Measurements from ENCODE around the gene SRD5A1.
A peak's percentile ranks its signal among the peaks of the same experiment; 100 is the strongest.

SRD5A1 gene, protein sequence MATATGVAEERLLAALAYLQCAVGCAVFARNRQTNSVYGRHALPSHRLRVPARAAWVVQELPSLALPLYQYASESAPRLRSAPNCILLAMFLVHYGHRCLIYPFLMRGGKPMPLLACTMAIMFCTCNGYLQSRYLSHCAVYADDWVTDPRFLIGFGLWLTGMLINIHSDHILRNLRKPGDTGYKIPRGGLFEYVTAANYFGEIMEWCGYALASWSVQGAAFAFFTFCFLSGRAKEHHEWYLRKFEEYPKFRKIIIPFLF

GRCh38 chr5:6632888-6633468, at the start of gene SRD5A1, which contains the start of gene NSUN2:
TSS of gene SRD5A1 (plus strand) at chr5:6633440. CDS start at chr5:6633577, 137 bp downstream.
TSS of gene NSUN2 (minus strand) at chr5:6633044. CDS start at chr5:6632979, 65 bp downstream.
- DNase-seq (ENCODE audit: low read depth), result peak; percentile 97
- Histone ChIP-seq H3K4me1 (ENCODE audit: control insufficient read depth, insufficient read depth, low read length) (peaks cover 13% of the 10 kb centered on the region), H3K27me3 (replicated peaks; ENCODE audit: control insufficient read depth, insufficient read depth, low read length) (no peaks in the 10 kb centered on the region), H3K36me3 (ENCODE audit: control insufficient read depth, insufficient read depth, low read length, severe bottlenecking) (peaks cover 30% of the 10 kb centered on the region), H3K4me3 (ENCODE audit: low read length) (peak within 1 kb of the TSS; percentile 94), H3K9me3 (ENCODE audit: control insufficient read depth, low read length) (no peaks in the 10 kb centered on the region), H3K9ac (ENCODE audit: low read length) (peak within 1 kb of the TSS; percentile 99)

- Histone ChIP-seq H3K9me3 (ENCODE audit: control insufficient read depth, low read length) (peaks cover 4% of the 10 kb centered on the region), H3K36me3 (ENCODE audit: control insufficient read depth, insufficient read depth, low read length, severe bottlenecking) (no peaks in the 10 kb centered on the region), H3K4me3 (ENCODE audit: low read length) (no peak overlapping the region), H3K9ac (ENCODE audit: low read length) (no peak overlapping the region), H3K4me1 (ENCODE audit: control insufficient read depth, insufficient read depth, low read length) (no peaks in the 10 kb centered on the region), H3K27me3 (replicated peaks; ENCODE audit: control insufficient read depth, insufficient read depth, low read length) (peaks cover 46% of the 10 kb centered on the region)
- no peak for DNase-seq (ENCODE audit: low read depth)
Measured at GRCh38 chr5:6584101-6584645, 49.1 kb upstream of the SRD5A1 start.

DNA sequence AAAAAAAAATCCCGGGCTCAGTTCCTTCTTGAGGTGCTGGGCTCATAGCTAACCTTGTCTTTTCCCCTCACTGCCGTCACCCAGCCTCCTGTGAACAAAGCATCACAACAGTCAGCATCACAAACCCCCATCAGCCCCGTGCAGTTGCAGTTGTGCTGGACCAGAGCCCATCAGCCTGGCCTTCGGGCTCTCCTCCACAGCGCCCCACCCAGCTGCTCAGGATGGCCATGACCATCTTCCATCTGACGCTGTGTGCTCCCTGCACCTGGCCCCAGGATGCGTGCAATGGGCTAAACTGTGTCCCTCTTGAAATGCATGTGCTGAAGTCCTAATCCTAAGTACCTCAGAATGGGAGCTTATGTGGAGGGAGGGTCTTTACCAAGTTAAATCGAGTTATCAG, 48.5 kb upstream of the SRD5A1 start:
- Histone ChIP-seq H3K9me3 (ENCODE audit: control insufficient read depth, low read length) (no peaks in the 10 kb centered on the region), H3K27me3 (replicated peaks; ENCODE audit: control insufficient read depth, insufficient read depth, low read length) (peaks cover 46% of the 10 kb centered on the region), H3K4me1 (ENCODE audit: control insufficient read depth, insufficient read depth, low read length) (no peaks in the 10 kb centered on the region), H3K9ac (ENCODE audit: low read length) (no peak overlapping the region), H3K4me3 (ENCODE audit: low read length) (no peak overlapping the region), H3K36me3 (ENCODE audit: control insufficient read depth, insufficient read depth, low read length, severe bottlenecking) (no peaks in the 10 kb centered on the region)
- no peak for DNase-seq (ENCODE audit: low read depth)

DNA sequence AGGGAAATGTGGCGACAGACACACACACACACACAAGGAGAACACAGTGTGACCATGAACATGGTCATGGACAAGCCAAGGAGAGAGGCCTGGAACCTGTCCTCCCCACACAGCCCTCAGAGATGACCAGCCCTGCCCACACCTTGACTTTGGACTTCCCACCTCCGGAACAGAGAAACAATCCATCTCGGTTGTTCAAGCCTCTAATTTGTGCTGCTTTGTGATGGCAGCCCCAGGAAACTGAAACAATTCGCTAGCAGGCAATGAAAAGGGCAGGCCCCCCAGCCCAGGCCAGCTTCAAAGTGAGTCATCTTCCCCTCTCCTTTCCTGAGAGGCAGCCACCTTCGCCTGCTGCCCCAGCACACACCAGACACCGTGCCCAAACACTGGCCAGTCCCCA, 48.1 kb upstream of the SRD5A1 start:
- no peak for DNase-seq (ENCODE audit: low read depth)
- H3K27me3 ChIP-seq (replicated peaks; ENCODE audit: control insufficient read depth, insufficient read depth, low read length), result peaks cover 46% of the 10 kb centered on the region

GRCh38 chr5:6585939-6586646, 47.1 kb upstream of the SRD5A1 start:
- Histone ChIP-seq H3K9me3 (ENCODE audit: control insufficient read depth, low read length) (no peaks in the 10 kb centered on the region), H3K4me3 (ENCODE audit: low read length) (no peak overlapping the region), H3K36me3 (ENCODE audit: control insufficient read depth, insufficient read depth, low read length, severe bottlenecking) (no peaks in the 10 kb centered on the region), H3K9ac (ENCODE audit: low read length) (no peak overlapping the region), H3K27me3 (replicated peaks; ENCODE audit: control insufficient read depth, insufficient read depth, low read length) (peaks cover 46% of the 10 kb centered on the region), H3K4me1 (ENCODE audit: control insufficient read depth, insufficient read depth, low read length) (no peaks in the 10 kb centered on the region)
- DNase-seq (ENCODE audit: low read depth), result no peak

More for the DNA sequence above, 48.1 kb upstream of the SRD5A1 start:
- Histone ChIP-seq H3K4me3 (ENCODE audit: low read length) (no peak overlapping the region), H3K4me1 (ENCODE audit: control insufficient read depth, insufficient read depth, low read length) (no peaks in the 10 kb centered on the region), H3K36me3 (ENCODE audit: control insufficient read depth, insufficient read depth, low read length, severe bottlenecking) (no peaks in the 10 kb centered on the region), H3K9ac (ENCODE audit: low read length) (no peak overlapping the region), H3K9me3 (ENCODE audit: control insufficient read depth, low read length) (no peaks in the 10 kb centered on the region)

- Histone ChIP-seq H3K9ac (ENCODE audit: low read length) (no peak overlapping the region), H3K4me3 (ENCODE audit: low read length) (no peak overlapping the region), H3K36me3 (ENCODE audit: control insufficient read depth, insufficient read depth, low read length, severe bottlenecking) (no peaks in the 10 kb centered on the region), H3K4me1 (ENCODE audit: control insufficient read depth, insufficient read depth, low read length) (no peaks in the 10 kb centered on the region), H3K27me3 (replicated peaks; ENCODE audit: control insufficient read depth, insufficient read depth, low read length) (peaks cover 46% of the 10 kb centered on the region), H3K9me3 (ENCODE audit: control insufficient read depth, low read length) (no peaks in the 10 kb centered on the region)
- DNase-seq (ENCODE audit: low read depth), result no peak
Measured at GRCh38 chr5:6586647-6587042, 46.6 kb upstream of the SRD5A1 start.

DNA sequence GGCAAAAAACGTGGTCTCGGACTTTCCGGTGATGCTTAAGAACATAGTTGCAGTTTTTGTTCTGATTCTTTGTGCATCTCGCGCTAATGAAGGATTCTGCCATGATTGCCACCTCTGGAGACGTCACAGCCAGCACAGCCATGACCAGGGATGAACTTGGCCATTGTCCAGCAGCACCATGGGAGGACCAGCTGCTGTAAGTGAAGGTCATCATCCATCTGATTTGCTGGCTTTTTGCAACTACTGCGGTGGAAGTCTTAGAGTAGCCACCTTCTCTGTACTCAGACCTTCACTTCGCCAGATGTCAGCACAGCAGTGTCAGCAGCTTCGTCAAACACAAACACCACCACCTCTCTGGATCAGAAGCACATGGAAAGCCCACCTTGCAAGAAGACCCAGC, 46.1 kb upstream of the SRD5A1 start:
- H3K36me3 ChIP-seq (ENCODE audit: control insufficient read depth, insufficient read depth, low read length, severe bottlenecking), result no peaks in the 10 kb centered on the region
- H3K9ac ChIP-seq (ENCODE audit: low read length), result no peak overlapping the region
- no peaks in the 10 kb centered on the region for H3K4me1 ChIP-seq (ENCODE audit: control insufficient read depth, insufficient read depth, low read length)
- peaks cover 46% of the 10 kb centered on the region for H3K27me3 ChIP-seq (replicated peaks; ENCODE audit: control insufficient read depth, insufficient read depth, low read length)
- no peak overlapping the region for H3K4me3 ChIP-seq (ENCODE audit: low read length)
- no peak for DNase-seq (ENCODE audit: low read depth)
- no peaks in the 10 kb centered on the region for H3K9me3 ChIP-seq (ENCODE audit: control insufficient read depth, low read length)

DNA sequence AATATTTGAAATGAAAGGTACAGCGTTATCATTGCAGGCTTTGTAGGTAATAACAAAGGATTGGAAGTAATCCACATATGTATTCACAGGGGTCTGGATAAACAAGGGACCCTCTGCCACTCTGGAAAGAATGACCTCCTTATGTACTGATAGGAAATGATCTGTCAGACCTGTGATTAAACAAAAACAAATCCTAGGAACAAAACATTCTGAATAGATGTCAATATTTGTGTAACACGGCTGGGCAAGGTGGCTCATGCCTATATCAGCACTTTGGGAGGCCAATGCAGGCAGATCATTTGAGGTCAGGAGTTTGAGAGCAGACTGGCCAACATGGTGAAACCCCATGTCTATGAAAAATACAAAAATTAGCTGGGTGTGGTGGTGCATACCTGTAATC, 42.7 kb upstream of the SRD5A1 start:
- H3K9me3 ChIP-seq (ENCODE audit: control insufficient read depth, low read length), result no peaks in the 10 kb centered on the region
- H3K27me3 ChIP-seq (replicated peaks; ENCODE audit: control insufficient read depth, insufficient read depth, low read length), result peaks cover 17% of the 10 kb centered on the region
- H3K9ac ChIP-seq (ENCODE audit: low read length), result no peak overlapping the region
- no peaks in the 10 kb centered on the region for H3K4me1 ChIP-seq (ENCODE audit: control insufficient read depth, insufficient read depth, low read length)
- no peak for DNase-seq (ENCODE audit: low read depth)
- H3K36me3 ChIP-seq (ENCODE audit: control insufficient read depth, insufficient read depth, low read length, severe bottlenecking), result no peaks in the 10 kb centered on the region
- H3K4me3 ChIP-seq (ENCODE audit: low read length), result no peak overlapping the region

DNA sequence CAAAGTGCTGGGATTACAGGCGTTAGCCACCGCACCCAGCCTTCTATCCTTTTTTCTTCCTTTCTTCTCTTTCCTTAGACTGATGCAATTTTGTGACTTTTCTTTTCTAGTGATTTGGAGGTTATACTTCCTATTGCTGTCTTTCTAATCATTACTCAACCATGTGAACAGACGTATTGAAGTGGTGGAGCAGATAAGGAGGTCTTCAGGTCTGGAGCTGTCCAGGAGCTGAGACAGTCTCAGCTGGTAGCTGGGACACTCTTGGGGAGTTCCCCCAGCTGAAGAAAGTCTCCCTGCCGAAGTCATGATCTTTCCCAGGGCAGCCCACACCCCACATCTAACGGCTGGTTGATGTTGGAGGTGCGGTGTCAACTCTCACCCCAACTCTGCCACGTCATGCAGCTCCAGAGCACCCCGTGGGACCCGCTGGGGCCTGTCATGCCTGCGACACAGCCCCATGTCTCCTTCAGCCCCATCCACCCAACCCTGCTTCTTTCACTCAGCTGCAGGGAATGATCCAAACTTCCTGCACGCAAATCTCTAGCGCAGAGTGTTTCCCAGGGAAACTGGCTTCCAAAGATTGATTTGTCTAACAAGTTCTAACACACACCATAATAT, 41.5 kb upstream of the SRD5A1 start:
- Histone ChIP-seq H3K27me3 (replicated peaks; ENCODE audit: control insufficient read depth, insufficient read depth, low read length) (peaks cover 5% of the 10 kb centered on the region), H3K4me3 (ENCODE audit: low read length) (no peak overlapping the region), H3K4me1 (ENCODE audit: control insufficient read depth, insufficient read depth, low read length) (no peaks in the 10 kb centered on the region), H3K36me3 (ENCODE audit: control insufficient read depth, insufficient read depth, low read length, severe bottlenecking) (peaks cover 10% of the 10 kb centered on the region), H3K9me3 (ENCODE audit: control insufficient read depth, low read length) (no peaks in the 10 kb centered on the region), H3K9ac (ENCODE audit: low read length) (no peak overlapping the region)
- no peak for DNase-seq (ENCODE audit: low read depth)

GRCh38 chr5:6592601-6593000, 40.6 kb upstream of the SRD5A1 start:
- Histone ChIP-seq H3K27me3 (replicated peaks; ENCODE audit: control insufficient read depth, insufficient read depth, low read length) (no peaks in the 10 kb centered on the region), H3K4me1 (ENCODE audit: control insufficient read depth, insufficient read depth, low read length) (peaks cover 2% of the 10 kb centered on the region), H3K36me3 (ENCODE audit: control insufficient read depth, insufficient read depth, low read length, severe bottlenecking) (peaks cover 16% of the 10 kb centered on the region), H3K9me3 (ENCODE audit: control insufficient read depth, low read length) (no peaks in the 10 kb centered on the region), H3K9ac (ENCODE audit: low read length) (no peak overlapping the region), H3K4me3 (ENCODE audit: low read length) (no peak overlapping the region)
- DNase-seq (ENCODE audit: low read depth), result peak; percentile 10
